Liver (tissue), 9 donors: ENCODE measurements around the gene DOCK10. TPM values are rescaled to one million over a fixed set of nuclear protein-coding genes. Genes with fewer than 3 reads are reported as not detected.

Experiments used
- DNase-seq: peaks from one replicate; pipeline ENCODE4 v3.0.0-alpha.2; 2017; ENCODE audit warnings: low spot score
- H3K27ac ChIP-seq, 2 donors: one replicate each; pipeline ENCODE4 v1.7.0; 2013; ENCODE audit warnings: inconsistent platforms in 2 of 2, low read length in 2 of 2, control low read depth in 1 of 2, low read depth in 1 of 2, mild to moderate bottlenecking in 1 of 2
- H3K27me3 ChIP-seq, 4 donors: one replicate each; pipeline versions ENCODE4 v1.6.1 to v1.7.0; 2013; ENCODE audit warnings: low read length in 3 of 4, inconsistent platforms in 1 of 4, mild to moderate bottlenecking in 1 of 4, moderate library complexity in 1 of 4; ENCODE audit not compliant: control insufficient read depth in 4 of 4, insufficient read depth in 4 of 4
- H3K36me3 ChIP-seq, 4 donors: one replicate each; pipeline versions ENCODE4 v1.6.1 to v1.7.0; 2013; ENCODE audit warnings: low read length in 3 of 4, mild to moderate bottlenecking in 3 of 4, low read depth in 1 of 4, moderate library complexity in 1 of 4; ENCODE audit not compliant: control insufficient read depth in 4 of 4, insufficient read depth in 3 of 4
- H3K4me1 ChIP-seq, 4 donors: one replicate each; pipeline versions ENCODE4 v1.6.1 to v1.7.0; 2013; ENCODE audit warnings: low read length in 3 of 4, mild to moderate bottlenecking in 3 of 4, moderate library complexity in 1 of 4; ENCODE audit not compliant: control insufficient read depth in 4 of 4, insufficient read depth in 4 of 4
- H3K4me3 ChIP-seq, 3 donors: one replicate each; pipeline versions ENCODE4 v1.6.1 to v1.7.0; 2013; ENCODE audit warnings: low read length in 3 of 3, control low read depth in 1 of 3, low read depth in 1 of 3, mild to moderate bottlenecking in 1 of 3
- H3K9ac ChIP-seq, 2 donors: one replicate each; pipeline ENCODE4 v1.7.0; 2013; ENCODE audit warnings: low read length in 2 of 2, mild to moderate bottlenecking in 2 of 2, moderate library complexity in 2 of 2, control low read depth in 1 of 2, low read depth in 1 of 2
- H3K9me3 ChIP-seq, 4 donors: one replicate each; pipeline versions ENCODE4 v1.6.1 to v1.7.0; 2013; ENCODE audit warnings: low read length in 3 of 4; ENCODE audit not compliant: control insufficient read depth in 4 of 4
- ATF3 ChIP-seq: IDR thresholded peaks from 2 replicates; pipeline ENCODE4 v1.6.1; 2016; ENCODE audit warnings: antibody characterized with exemption
- CTCF ChIP-seq: fragments of 150-350 bp; IDR thresholded peaks from 2 replicates; pipeline ENCODE4 v1.5.1; 2017; ENCODE audit warnings: improper control_type of control experiment, low read depth, low read length; ENCODE audit not compliant: missing input control
- EGR1 ChIP-seq, 2 donors: IDR thresholded peaks; 2 replicates each; pipeline ENCODE4 v1.6.1; 2016 to 2018; ENCODE audit warnings: antibody characterized with exemption in 2 of 2, low read depth in 2 of 2
- FOXA1 ChIP-seq: IDR thresholded peaks from 2 replicates; pipeline ENCODE4 v1.6.1; 2016; ENCODE audit warnings: antibody characterized with exemption
- FOXA2 ChIP-seq: IDR thresholded peaks from 2 replicates; pipeline ENCODE4 v1.6.1; 2016; ENCODE audit warnings: antibody characterized with exemption
- GABPA ChIP-seq, 2 donors: IDR thresholded peaks in 1 of 2; conservative IDR thresholded peaks in 1 of 2; 2 replicates each; pipeline ENCODE4 v1.6.1; 2016; ENCODE audit warnings: antibody characterized with exemption in 2 of 2, mild to moderate bottlenecking in 1 of 2, moderate library complexity in 1 of 2
- HNF4A ChIP-seq, 2 donors: conservative IDR thresholded peaks; 2 replicates each; pipeline ENCODE4 v1.6.1; 2016; ENCODE audit warnings: antibody characterized with exemption in 2 of 2, mild to moderate bottlenecking in 2 of 2
- HNF4G ChIP-seq: IDR thresholded peaks from 2 replicates; pipeline ENCODE4 v1.6.1; 2016; ENCODE audit warnings: antibody characterized with exemption
- JUND ChIP-seq, 2 donors: IDR thresholded peaks; 2 replicates each; pipeline ENCODE4 v1.6.1; 2016; ENCODE audit warnings: antibody characterized with exemption in 2 of 2
- MAX ChIP-seq: IDR thresholded peaks from 2 replicates; pipeline ENCODE4 v1.6.1; 2016; ENCODE audit warnings: antibody characterized with exemption
- NR2F2 ChIP-seq: IDR thresholded peaks from 2 replicates; pipeline ENCODE4 v1.6.1; 2016; ENCODE audit warnings: antibody characterized with exemption
- RAD21 ChIP-seq, 2 donors: IDR thresholded peaks; 2 replicates each; pipeline ENCODE4 v1.6.1; 2016; ENCODE audit warnings: antibody characterized with exemption in 2 of 2, mild to moderate bottlenecking in 2 of 2
- REST ChIP-seq: IDR thresholded peaks from 2 replicates; pipeline ENCODE4 v1.6.1; 2016; ENCODE audit warnings: antibody characterized with exemption, mild to moderate bottlenecking
- RXRA ChIP-seq, 2 donors: IDR thresholded peaks; 2 replicates each; pipeline ENCODE4 v1.6.1; 2017 to 2018; ENCODE audit warnings: antibody characterized with exemption in 2 of 2, mild to moderate bottlenecking in 1 of 2
- SP1 ChIP-seq: IDR thresholded peaks from 2 replicates; pipeline ENCODE4 v1.6.1; 2018; ENCODE audit warnings: antibody characterized with exemption, mild to moderate bottlenecking
- TAF1 ChIP-seq: conservative IDR thresholded peaks from 2 replicates; pipeline ENCODE4 v1.6.1; 2016; ENCODE audit warnings: antibody characterized with exemption, mild to moderate bottlenecking
- YY1 ChIP-seq: IDR thresholded peaks from 2 replicates; pipeline ENCODE4 v1.6.1; 2016; ENCODE audit warnings: antibody characterized with exemption, mild to moderate bottlenecking
- ZBTB33 ChIP-seq: IDR thresholded peaks from 2 replicates; pipeline ENCODE4 v1.6.1; 2016; ENCODE audit warnings: antibody characterized with exemption
- WGBS: extraction: QIAGEN DNeasy Blood & Tissue Kit; methylation state at CpG from one replicate; pipeline ENCODE4 v1.1.7; 2013; 5-methylcytosine and 5-hydroxymethylcytosine counted together
- polyA plus RNA-seq, 2 donors: library from polyadenylated mRNA; stranded (reverse) in 1 of 2; unstranded in 1 of 2; fragments of 200-250 nt in 1 of 2; fragments of >200 nt in 1 of 2; fragmentation: Nextera tagmentation in 1 of 2; extraction: Ambion mirVana in 1 of 2; gene quantifications; one replicate each; pipeline versions ENCODE4 v1.2.1 to v1.2.3, GENCODE V29; 2013 to 2015
- total RNA-seq, 2 donors: library from RNA; depleted of rRNA; stranded (reverse); fragments of >200 nt; gene quantifications; one replicate each; pipeline ENCODE4 v1.2.3, GENCODE V29; 2014
- donor health status: healthy.
- donor health status: healthy.
- donor health status: healthy.
- donor health status: healthy.
- donor health status: healthy.

DOCK10 gene
- total and polyA plus RNA-seq, 4 donors, result 1.2 to 15.3 (median 6.8) TPM

- no peak for DNase-seq
- no peak overlapping the region for H3K9ac ChIP-seq
- peak overlapping the region in 1 of 3 donors; percentile 18 for H3K4me3 ChIP-seq
- no peaks in the 10 kb centered on the region for H3K27me3 ChIP-seq
- H3K36me3 ChIP-seq, result no peaks in the 10 kb centered on the region
- no peaks in the 10 kb centered on the region for H3K4me1 ChIP-seq
- no peak overlapping the region for H3K27ac ChIP-seq
- WGBS, result 82% methylated on average over 1 of the region's 1 CpG
- no peak for TF ChIP-seq SP1
- no peak for TF ChIP-seq HNF4G
- TF ChIP-seq FOXA2, result no peak
- no peak for TF ChIP-seq JUND (IDR thresholded peaks at IDR 0.05)
- no peak for TF ChIP-seq ATF3
- TF ChIP-seq CTCF, result no peak
- no peak for TF ChIP-seq TAF1
- no peak for TF ChIP-seq EGR1 (IDR thresholded peaks at IDR 0.05; ENCODE audit: low read depth in 2 of 2)
- TF ChIP-seq RAD21 (IDR thresholded peaks at IDR 0.05), result no peak
- TF ChIP-seq HNF4A (conservative IDR thresholded peaks at IDR 0.05), result no peak
- TF ChIP-seq MAX, result no peak
- TF ChIP-seq REST, result no peak
- TF ChIP-seq ZBTB33, result no peak
- no peak for TF ChIP-seq FOXA1
- no peak for TF ChIP-seq RXRA (IDR thresholded peaks at IDR 0.05)
- no peak for TF ChIP-seq YY1
- peaks cover 3 to 7% (median 5%) of the 10 kb centered on the region in 4 donors for H3K9me3 ChIP-seq
Observed at GRCh38 chr2:224736227-224736626, 306.0 kb downstream of the DOCK10 start.

GRCh38 chr2:224734949-224735348 lies 307.3 kb downstream of the DOCK10 start:
- 73% methylated on average over 1 of the region's 1 CpG for WGBS
- Histone ChIP-seq H3K9me3 (peaks cover 3 to 7% (median 5%) of the 10 kb centered on the region in 4 donors), H3K36me3 (no peaks in the 10 kb centered on the region), H3K27ac (no peak overlapping the region), H3K4me3 (no peak overlapping the region), H3K4me1 (no peaks in the 10 kb centered on the region), H3K9ac (no peak overlapping the region), H3K27me3 (no peaks in the 10 kb centered on the region)
- no peak for DNase-seq
- TF ChIP-seq NR2F2 (no peak), ATF3 (no peak), RXRA (IDR thresholded peaks at IDR 0.05) (no peak), RAD21 (IDR thresholded peaks at IDR 0.05) (no peak), HNF4A (conservative IDR thresholded peaks at IDR 0.05) (no peak), ZBTB33 (no peak), MAX (no peak), YY1 (no peak), CTCF (no peak), GABPA (IDR thresholded peaks at IDR 0.05 in 1 of 2, conservative IDR thresholded peaks at IDR 0.05 in 1 of 2) (no peak), FOXA1 (no peak), FOXA2 (no peak), SP1 (no peak), JUND (IDR thresholded peaks at IDR 0.05) (no peak)
